ENCODE results near the gene TTC13. TPM values are rescaled to one million over a fixed set of nuclear protein-coding genes. Genes with fewer than 3 reads are reported as not detected.
"Not testable (repeated sequence)": the region's sequence is repeated elsewhere in the genome, so short reads cannot be mapped to it uniquely, and the experiment has no call there.

Gene TTC13
- total RNA-seq, 1 donor from 2014 or later: 20.9 TPM

GRCh38 chr1:230987448-230987847 is 8.8 kb upstream of the TTC13 start:
- Mint-ChIP-seq H3K4me3 (no peak overlapping the region), H3K4me1 (no peaks in the 10 kb centered on the region)

GRCh38 chr1:230986976-230987375 is 8.3 kb upstream of the TTC13 start:
- Mint-ChIP-seq H3K36me3 (ENCODE audit: low read depth) (peaks cover 6% of the 10 kb centered on the region), H3K4me1 (no peaks in the 10 kb centered on the region), H3K27ac (ENCODE audit: unreplicated experiment) (no peak overlapping the region), H3K9me3 (no peaks in the 10 kb centered on the region), H3K4me3 (no peak overlapping the region), H3K27me3 (ENCODE audit: low read depth) (no peaks in the 10 kb centered on the region)
- no peak for TF ChIP-seq CTCF (conservative IDR thresholded peaks at IDR 0.05)
- no peak for DNase-seq (ENCODE audit: low read depth, low spot score)

More at GRCh38 chr1:230987448-230987847, 8.8 kb upstream of the TTC13 start:
- Mint-ChIP-seq H3K27me3 (ENCODE audit: low read depth) (no peaks in the 10 kb centered on the region), H3K27ac (ENCODE audit: unreplicated experiment) (no peak overlapping the region), H3K36me3 (ENCODE audit: low read depth) (peaks cover 10% of the 10 kb centered on the region), H3K9me3 (no peaks in the 10 kb centered on the region)
- no peak for DNase-seq (ENCODE audit: low read depth, low spot score)
- no peak for TF ChIP-seq CTCF (conservative IDR thresholded peaks at IDR 0.05)

GRCh38 chr1:230985711-230986110 is 7.0 kb upstream of the TTC13 start:
- DNase-seq (ENCODE audit: low read depth, low spot score): no peak
- no peaks in the 10 kb centered on the region for H3K36me3 Mint-ChIP-seq (ENCODE audit: low read depth)
- no peaks in the 10 kb centered on the region for H3K4me1 Mint-ChIP-seq
- H3K27me3 Mint-ChIP-seq (ENCODE audit: low read depth): no peaks in the 10 kb centered on the region
- no peak overlapping the region for H3K4me3 Mint-ChIP-seq
- no peak for TF ChIP-seq CTCF (conservative IDR thresholded peaks at IDR 0.05)
- H3K27ac Mint-ChIP-seq (ENCODE audit: unreplicated experiment): no peak overlapping the region
- H3K9me3 Mint-ChIP-seq: no peaks in the 10 kb centered on the region

GRCh38 chr1:230984622-230985515 is 6.2 kb upstream of the TTC13 start:
- H3K27ac Mint-ChIP-seq (ENCODE audit: unreplicated experiment); H3K9me3 Mint-ChIP-seq; H3K4me1 Mint-ChIP-seq; H3K36me3 Mint-ChIP-seq (ENCODE audit: low read depth); DNase-seq (ENCODE audit: low read depth, low spot score); H3K27me3 Mint-ChIP-seq (ENCODE audit: low read depth); H3K4me3 Mint-ChIP-seq: not testable (repeated sequence)

- peak overlapping the region; percentile 42 for H3K4me3 Mint-ChIP-seq
- H3K27ac Mint-ChIP-seq (ENCODE audit: unreplicated experiment): no peak overlapping the region
- no peaks in the 10 kb centered on the region for H3K36me3 Mint-ChIP-seq (ENCODE audit: low read depth)
- no peak for TF ChIP-seq CTCF (conservative IDR thresholded peaks at IDR 0.05)
- H3K27me3 Mint-ChIP-seq (ENCODE audit: low read depth): no peaks in the 10 kb centered on the region
- no peak for DNase-seq (ENCODE audit: low read depth, low spot score)
- peaks cover 14% of the 10 kb centered on the region for H3K4me1 Mint-ChIP-seq
- H3K9me3 Mint-ChIP-seq: no peaks in the 10 kb centered on the region
Measured at GRCh38 chr1:230983811-230984210, 5.2 kb upstream of the TTC13 start.

- Mint-ChIP-seq H3K27ac (ENCODE audit: unreplicated experiment) (no peak overlapping the region), H3K4me1 (peaks cover 18% of the 10 kb centered on the region)
- TF ChIP-seq CTCF (conservative IDR thresholded peaks at IDR 0.05): no peak
Measured at GRCh38 chr1:230982696-230983095, 4.0 kb upstream of the TTC13 start.

More at GRCh38 chr1:230982696-230983095, 4.0 kb upstream of the TTC13 start:
- Mint-ChIP-seq H3K36me3 (ENCODE audit: low read depth) (no peaks in the 10 kb centered on the region), H3K9me3 (no peaks in the 10 kb centered on the region), H3K27me3 (ENCODE audit: low read depth) (no peaks in the 10 kb centered on the region), H3K4me3 (no peak overlapping the region)
- DNase-seq (ENCODE audit: low read depth, low spot score): no peak
